ENCODE results near the gene SAMD1. TPM values are rescaled to one million over a fixed set of nuclear protein-coding genes. Genes with fewer than 3 reads are reported as not detected.
A peak's percentile ranks its signal among the peaks of the same experiment; 100 is the strongest.

The SAMD1 gene
- polyA plus RNA-seq, 3 donors = 0.78 to 19.4 (median 1.4) TPM

GRCh38 chr19:14091813-14092462 is 1.4 kb upstream of the SAMD1 start:
- peak overlapping the region; percentile 100 for H3K4me2 ChIP-seq (replicated peaks; ENCODE audit: extremely low read depth, low read length, poor library complexity, severe bottlenecking)
- H2AFZ ChIP-seq (ENCODE audit: insufficient read depth, low read depth, low read length, poor library complexity, severe bottlenecking) = peak overlapping the region; percentile 72
- no peak for DNase-seq
- intact Hi-C loops (cut with micrococcal nuclease) = loop anchor here in 1 of 2 donors (5.0 kb wide), 1 partner anchor 45 kb away; the partner anchor contains the start of gene ASF1B
- Mint-ChIP-seq H3K27me3 (ENCODE audit: low read depth in 3 of 3) (peaks cover 0 to 6% (median 5%) of the 10 kb centered on the region in 3 donors), H3K9me3 (peaks cover 0 to 14% (median 9%) of the 10 kb centered on the region in 7 donors), H3K4me1 (peaks cover 15% of the 10 kb centered on the region), H3K27ac (peak overlapping the region; percentile 83 to 97 (median 94)), H3K36me3 (peaks cover 30 to 37% of the 10 kb centered on the region in 2 donors), H3K4me3 (peak overlapping the region; percentile 99)
- H3K9ac ChIP-seq (ENCODE audit: insufficient read depth, low read length, poor library complexity, severe bottlenecking) = peak overlapping the region; percentile 65
- peaks cover 7% of the 10 kb centered on the region for H3K79me2 ChIP-seq (ENCODE audit: insufficient read depth, low read length)
- 14% methylated on average over 9 of the region's 15 CpGs for WGBS (ENCODE audit: insufficient coverage)
- peaks cover 55% of the 10 kb centered on the region for H4K20me1 ChIP-seq (ENCODE audit: insufficient read depth, low read length)
- no peak for TF ChIP-seq CTCF (IDR thresholded peaks at IDR 0.05)
- H3K27me3 ChIP-seq (ENCODE audit: control insufficient read depth in 2 of 2, insufficient read depth in 2 of 2, low read length in 2 of 2) = peaks cover 0 to 2% of the 10 kb centered on the region in 2 donors
- peaks cover 18 to 23% of the 10 kb centered on the region in 2 donors for H3K4me1 ChIP-seq (ENCODE audit: control insufficient read depth in 1 of 2, insufficient read depth in 2 of 2, low read length in 2 of 2)
- H3K9me3 ChIP-seq (replicated peaks in 1 of 2; ENCODE audit: control insufficient read depth in 1 of 2, insufficient read depth in 1 of 2, low read length in 2 of 2) = peaks cover 6 to 8% of the 10 kb centered on the region in 2 donors
- H3K36me3 ChIP-seq (replicated peaks in 1 of 2; ENCODE audit: control insufficient read depth in 1 of 2, insufficient read depth in 2 of 2, low read length in 2 of 2) = peaks cover 16 to 28% of the 10 kb centered on the region in 2 donors
- H3K27ac ChIP-seq (ENCODE audit: low read depth in 1 of 2, low read length in 2 of 2) = no peak overlapping the region
- H3K4me3 ChIP-seq (replicated peaks in 1 of 3; ENCODE audit: low read depth in 2 of 3, low read length in 3 of 3) = peak overlapping the region; percentile 61 to 90 (median 64)

GRCh38 chr19:14091081-14091812 is 696 bp upstream of the SAMD1 start:
- H3K27ac ChIP-seq (ENCODE audit: low read depth in 1 of 2, low read length in 2 of 2) = peak overlapping the region; percentile 50 to 59
- peaks cover 7% of the 10 kb centered on the region for H3K79me2 ChIP-seq (ENCODE audit: insufficient read depth, low read length)
- Mint-ChIP-seq H3K9me3 (peaks cover 0 to 14% (median 9%) of the 10 kb centered on the region in 7 donors), H3K27me3 (ENCODE audit: low read depth in 3 of 3) (peaks cover 0 to 6% (median 5%) of the 10 kb centered on the region in 3 donors), H3K4me1 (peaks cover 15% of the 10 kb centered on the region), H3K4me3 (peak overlapping the region; percentile 99), H3K36me3 (peaks cover 29 to 34% of the 10 kb centered on the region in 2 donors), H3K27ac (peak overlapping the region; percentile 83 to 97 (median 94))
- peak; percentile 34 to 54 (median 43) for DNase-seq
- H3K9ac ChIP-seq (ENCODE audit: insufficient read depth, low read length, poor library complexity, severe bottlenecking) = peak overlapping the region; percentile 65
- peak overlapping the region; percentile 100 for H3K4me2 ChIP-seq (replicated peaks; ENCODE audit: extremely low read depth, low read length, poor library complexity, severe bottlenecking)
- peak overlapping the region; percentile 72 for H2AFZ ChIP-seq (ENCODE audit: insufficient read depth, low read depth, low read length, poor library complexity, severe bottlenecking)
- peaks cover 9 to 21% of the 10 kb centered on the region in 2 donors for H3K36me3 ChIP-seq (replicated peaks in 1 of 2; ENCODE audit: control insufficient read depth in 1 of 2, insufficient read depth in 2 of 2, low read length in 2 of 2)
- H3K4me3 ChIP-seq (replicated peaks in 1 of 3; ENCODE audit: low read depth in 2 of 3, low read length in 3 of 3) = peak overlapping the region; percentile 61 to 90 (median 64)
- H3K27me3 ChIP-seq (ENCODE audit: control insufficient read depth in 2 of 2, insufficient read depth in 2 of 2, low read length in 2 of 2) = peaks cover 0 to 2% of the 10 kb centered on the region in 2 donors
- peaks cover 6 to 8% of the 10 kb centered on the region in 2 donors for H3K9me3 ChIP-seq (replicated peaks in 1 of 2; ENCODE audit: control insufficient read depth in 1 of 2, insufficient read depth in 1 of 2, low read length in 2 of 2)
- H4K20me1 ChIP-seq (ENCODE audit: insufficient read depth, low read length) = peaks cover 48% of the 10 kb centered on the region
- intact Hi-C loops (cut with micrococcal nuclease) = loop anchor here in 1 of 2 donors (5.0 kb wide), 1 partner anchor 46 kb away; the partner anchor contains the start of gene ASF1B
- 0% methylated on average over 37 of the region's 72 CpGs for WGBS (ENCODE audit: insufficient coverage)
- H3K4me1 ChIP-seq (ENCODE audit: control insufficient read depth in 1 of 2, insufficient read depth in 2 of 2, low read length in 2 of 2) = peaks cover 18 to 23% of the 10 kb centered on the region in 2 donors
- TF ChIP-seq CTCF (IDR thresholded peaks at IDR 0.05) = no peak
